Cerebellar cortex (tissue), 1 donor: ENCODE results near the gene RLN3.
"Not testable (repeated sequence)": the region's sequence is repeated elsewhere in the genome, so short reads cannot be mapped to it uniquely, and the experiment has no call there.

Source experiments
- DNase-seq: peaks from one replicate; pipeline ENCODE4 v3.0.0-alpha.2; 2015; ENCODE audit warnings: low spot score

RLN3 gene

GRCh38 chr19:14021474-14021873 is 6.5 kb upstream of the RLN3 start:
- DNase-seq = peak; percentile 42

DNA sequence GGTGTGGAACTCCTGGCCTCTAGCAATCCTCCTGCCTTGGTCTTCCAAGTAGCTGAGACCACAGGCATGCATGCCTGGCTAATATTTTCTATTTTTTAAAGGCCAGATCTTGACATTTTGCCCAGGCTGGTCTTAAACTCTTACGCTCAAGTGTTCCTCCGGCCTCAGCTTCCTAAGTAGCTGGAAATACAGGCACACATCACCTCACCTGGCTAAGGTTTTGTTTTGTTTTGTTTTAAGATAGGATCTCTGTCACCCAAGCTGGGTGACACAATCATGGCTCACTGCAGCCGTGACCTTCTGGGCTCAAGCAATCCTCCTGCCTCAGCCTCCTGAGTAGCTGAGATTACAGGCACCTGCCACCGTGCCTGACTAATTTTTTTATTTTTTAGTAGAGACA is 5.5 kb upstream of the RLN3 start:
- no peak for DNase-seq

- DNase-seq = peak; percentile 57
Measured at GRCh38 chr19:14023404-14024235, 4.3 kb upstream of the RLN3 start.

- not testable (repeated sequence) for DNase-seq
Measured at GRCh38 chr19:14026652-14027192, 1.2 kb upstream of the RLN3 start.

- no peak for DNase-seq
Measured at GRCh38 chr19:14028901-14029300, 953 bp downstream of the RLN3 start.

- DNase-seq = no peak
Measured at GRCh38 chr19:14030997-14031718, 3.2 kb downstream of the RLN3 start.

DNA sequence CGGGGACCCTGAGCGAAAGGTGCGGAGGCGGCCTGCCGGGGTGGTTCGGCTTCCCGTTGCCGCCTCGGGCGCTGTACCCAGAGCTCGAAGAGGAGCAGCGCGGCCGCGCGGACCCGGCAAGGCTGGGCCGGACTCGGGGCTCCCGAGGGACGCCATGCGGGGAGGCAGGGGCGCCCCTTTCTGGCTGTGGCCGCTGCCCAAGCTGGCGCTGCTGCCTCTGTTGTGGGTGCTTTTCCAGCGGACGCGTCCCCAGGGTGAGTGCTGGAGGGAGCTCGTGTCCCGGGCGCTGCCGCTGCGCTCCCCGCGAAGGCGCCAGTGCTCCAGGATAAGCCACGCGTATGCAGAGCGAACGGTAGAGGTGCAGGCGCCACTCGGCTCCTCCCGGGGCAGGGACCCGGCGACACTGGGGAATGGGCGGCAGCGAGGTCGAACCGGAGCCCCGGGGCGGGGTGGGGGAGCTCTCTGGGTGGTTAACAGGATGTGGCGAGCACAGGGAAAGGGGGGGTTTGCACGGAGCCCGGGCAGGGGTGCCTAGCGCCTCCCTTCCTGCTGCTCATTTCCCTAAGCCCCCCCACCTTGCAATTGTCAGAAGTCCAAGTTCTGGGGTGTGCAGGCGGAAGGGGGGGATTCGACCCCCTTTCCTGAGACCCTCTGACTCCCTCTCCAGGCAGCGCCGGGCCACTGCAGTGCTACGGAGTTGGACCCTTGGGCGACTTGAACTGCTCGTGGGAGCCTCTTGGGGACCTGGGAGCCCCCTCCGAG is 4.0 kb downstream of the RLN3 start, which contains the start of gene IL27RA:
Gene IL27RA (plus strand): TSS at position 44 of the 762 bp plus-strand sequence. CDS start 111 bp downstream, at position 155.
- peak; percentile 70 for DNase-seq

- no peak for DNase-seq
Measured at GRCh38 chr19:14033946-14034345, 6.0 kb downstream of the RLN3 start.

GRCh38 chr19:14035159-14035558 is 7.2 kb downstream of the RLN3 start:
- not testable (repeated sequence) for DNase-seq

GRCh38 chr19:14035706-14036105 is 7.8 kb downstream of the RLN3 start:
- no peak for DNase-seq

- no peak for DNase-seq
Measured at GRCh38 chr19:14039181-14039580, 11.2 kb downstream of the RLN3 start.

DNA sequence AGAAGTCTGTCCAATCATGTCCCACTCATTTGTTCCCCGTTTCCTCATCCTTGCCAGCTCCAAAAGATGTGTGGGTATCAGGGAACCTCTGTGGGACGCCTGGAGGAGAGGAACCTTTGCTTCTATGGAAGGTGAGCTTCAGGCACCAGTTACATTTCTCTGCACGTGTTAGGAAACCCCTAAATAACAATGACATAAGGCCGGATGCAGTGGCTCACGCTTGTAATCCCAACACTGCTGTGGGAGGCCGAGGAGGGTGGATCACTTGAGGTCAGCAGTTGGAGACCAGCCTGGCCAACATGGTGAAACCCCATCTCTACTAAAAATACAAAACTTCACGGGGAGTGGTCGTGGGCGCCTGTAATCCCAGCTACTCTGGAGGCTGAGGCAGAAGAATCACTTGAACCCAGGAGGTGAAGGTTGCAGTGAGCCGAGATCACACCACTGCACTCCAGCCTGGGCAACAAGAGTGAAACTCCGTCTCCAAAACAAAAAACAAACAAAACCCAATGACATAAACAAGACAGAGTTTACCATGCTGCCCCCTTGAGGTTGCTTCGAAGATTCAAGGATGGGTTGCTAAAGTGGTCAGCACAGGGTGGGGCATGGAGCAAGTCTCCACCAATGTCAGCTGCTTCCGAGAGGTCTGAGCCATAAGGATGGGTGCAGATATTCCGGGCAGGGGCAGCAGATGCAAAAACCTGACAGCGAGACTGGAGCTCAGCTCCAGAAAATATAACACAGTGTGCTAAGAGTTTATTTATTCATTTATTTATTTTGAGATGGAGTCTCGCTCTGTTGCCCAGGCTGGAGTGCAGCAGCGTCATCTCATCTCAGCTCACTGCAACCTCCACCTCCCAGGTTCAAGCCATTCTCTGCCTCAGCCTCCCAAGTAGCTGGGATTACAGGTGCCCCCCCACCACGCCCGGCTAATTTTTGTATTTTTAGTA is 15.0 kb downstream of the RLN3 start:
- peak; percentile 86 for DNase-seq

- DNase-seq = not testable (repeated sequence)
Measured at GRCh38 chr19:14047866-14048265, 19.9 kb downstream of the RLN3 start.

- no peak for DNase-seq
Measured at GRCh38 chr19:14048443-14049153, 20.6 kb downstream of the RLN3 start.

DNA sequence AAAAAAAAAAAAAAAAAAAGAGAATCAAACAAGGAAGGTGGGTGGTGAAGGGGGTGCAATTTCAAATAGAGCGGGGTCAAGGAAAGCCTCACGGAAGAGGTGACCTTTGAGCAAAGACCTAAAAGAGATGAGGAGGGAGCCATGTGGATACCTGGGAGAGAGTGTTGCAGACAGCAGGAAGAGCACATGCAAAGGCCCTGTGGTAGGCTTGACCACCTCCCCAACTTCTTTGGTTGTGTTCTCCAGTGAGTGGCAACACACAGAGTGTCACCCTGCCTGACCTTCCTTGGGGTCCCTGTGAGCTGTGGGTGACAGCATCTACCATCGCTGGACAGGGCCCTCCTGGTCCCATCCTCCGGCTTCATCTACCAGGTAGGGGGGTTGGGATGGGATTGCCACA is 22.6 kb downstream of the RLN3 start:
- no peak for DNase-seq

GRCh38 chr19:14050961-14051360 is 23.0 kb downstream of the RLN3 start:
- DNase-seq = not testable (repeated sequence)

DNA sequence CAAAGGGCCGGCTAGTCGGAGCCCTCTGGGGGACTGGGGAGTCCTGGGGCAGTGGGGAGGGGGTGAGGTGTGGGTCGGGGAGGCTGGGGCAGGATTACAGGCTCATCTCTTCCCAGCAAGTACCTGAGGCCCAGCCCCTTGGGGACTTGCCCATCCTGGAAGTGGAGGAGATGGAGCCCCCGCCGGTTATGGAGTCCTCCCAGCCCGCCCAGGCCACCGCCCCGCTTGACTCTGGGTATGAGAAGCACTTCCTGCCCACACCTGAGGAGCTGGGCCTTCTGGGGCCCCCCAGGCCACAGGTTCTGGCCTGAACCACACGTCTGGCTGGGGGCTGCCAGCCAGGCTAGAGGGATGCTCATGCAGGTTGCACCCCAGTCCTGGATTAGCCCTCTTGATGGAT is 24.0 kb downstream of the RLN3 start:
- no peak for DNase-seq

DNA sequence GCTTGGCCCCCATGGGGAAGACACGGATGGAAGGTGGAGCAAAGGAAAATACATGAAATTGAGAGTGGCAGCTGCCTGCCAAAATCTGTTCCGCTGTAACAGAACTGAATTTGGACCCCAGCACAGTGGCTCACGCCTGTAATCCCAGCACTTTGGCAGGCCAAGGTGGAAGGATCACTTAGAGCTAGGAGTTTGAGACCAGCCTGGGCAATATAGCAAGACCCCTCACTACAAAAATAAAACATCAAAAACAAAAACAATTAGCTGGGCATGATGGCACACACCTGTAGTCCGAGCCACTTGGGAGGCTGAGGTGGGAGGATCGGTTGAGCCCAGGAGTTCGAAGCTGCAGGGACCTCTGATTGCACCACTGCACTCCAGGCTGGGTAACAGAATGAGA is 24.5 kb downstream of the RLN3 start:
- DNase-seq = no peak

DNA sequence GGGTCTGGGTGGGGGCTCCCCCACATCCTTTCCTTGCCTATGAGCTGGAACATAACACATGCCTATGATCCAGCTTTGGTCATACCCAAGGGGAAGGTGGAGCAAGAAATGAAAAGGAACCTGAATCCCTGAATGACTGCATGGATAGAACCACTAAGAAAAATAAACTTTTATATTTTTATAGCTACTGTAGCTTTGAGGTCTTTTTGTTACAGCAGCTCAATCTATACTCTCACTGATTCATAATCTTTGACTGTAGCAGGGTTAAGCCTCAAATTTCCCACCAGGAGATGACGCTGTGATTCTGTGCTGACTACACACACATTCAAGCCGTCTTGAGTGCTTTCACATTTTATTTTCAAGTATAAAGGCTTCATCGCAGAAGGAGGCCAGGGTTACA is 25.1 kb downstream of the RLN3 start:
- no peak for DNase-seq

DNA sequence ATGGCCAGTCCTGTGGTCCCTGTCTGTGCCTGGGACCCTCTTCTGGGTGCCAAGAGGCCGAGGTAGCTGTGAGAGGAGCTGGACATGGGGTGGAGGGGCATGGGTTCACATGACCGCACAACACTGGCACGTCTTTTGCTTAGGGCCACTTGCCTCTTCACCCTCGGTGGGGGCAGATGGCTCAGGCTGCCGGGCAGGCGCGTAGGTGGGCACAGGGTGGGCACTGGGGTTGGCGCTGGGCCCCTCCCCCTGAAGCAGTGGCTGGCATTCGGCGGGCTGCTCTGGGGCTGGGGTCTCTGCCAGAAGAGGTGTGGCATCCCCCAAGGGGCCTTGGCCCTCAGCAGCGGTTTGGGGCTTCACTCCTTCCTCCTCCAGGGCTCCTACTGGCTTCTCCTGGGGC is 25.6 kb downstream of the RLN3 start:
- no peak for DNase-seq
